Stimulated activated CD4-positive, alpha-beta T cell treated with anti-CD3 and anti-CD28 coated beads, TNF-alpha, amount 100 ng/mL, for 4 hours (primary cell): ENCODE results near the gene ZSCAN2.
"Not testable (repeated sequence)": the region's sequence is repeated elsewhere in the genome, so short reads cannot be mapped to it uniquely, and the experiment has no call there.

ENCODE experiments used
- DNase-seq, 3 experiments: peaks; one replicate each; pipeline ENCODE4 v3.0.0-alpha.2; 2020; ENCODE audit warnings: low read depth in 3 of 3

ZSCAN2 gene

DNA sequence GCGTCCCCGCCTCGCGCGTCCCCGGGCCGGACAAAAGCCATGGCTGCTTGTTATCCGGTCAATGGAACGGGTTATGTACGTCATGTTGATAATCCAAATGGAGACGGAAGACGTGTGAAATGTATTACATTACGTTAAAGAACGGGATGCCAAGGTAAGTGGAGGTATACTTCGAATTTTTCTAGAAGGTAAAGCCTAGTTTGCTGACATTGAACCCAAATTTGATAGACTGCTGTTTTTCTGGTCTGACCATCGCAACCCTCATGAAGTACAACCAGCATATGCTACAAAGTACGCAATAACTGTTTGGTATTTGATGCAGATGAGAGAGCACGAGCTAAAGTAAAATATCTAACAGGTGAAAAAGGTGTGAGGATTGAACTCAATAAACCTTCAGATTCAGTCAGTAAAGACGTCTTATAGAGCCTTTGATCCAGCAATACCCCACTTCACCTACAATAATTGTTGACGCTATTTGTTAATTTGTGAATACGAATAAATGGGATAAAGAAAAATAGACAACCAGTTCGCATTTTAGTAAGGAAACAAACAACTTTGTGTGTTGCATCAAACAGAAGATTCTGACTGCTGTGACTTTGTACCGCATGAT is 33.5 kb downstream of the ZSCAN2 start:
- no peak for DNase-seq

DNA sequence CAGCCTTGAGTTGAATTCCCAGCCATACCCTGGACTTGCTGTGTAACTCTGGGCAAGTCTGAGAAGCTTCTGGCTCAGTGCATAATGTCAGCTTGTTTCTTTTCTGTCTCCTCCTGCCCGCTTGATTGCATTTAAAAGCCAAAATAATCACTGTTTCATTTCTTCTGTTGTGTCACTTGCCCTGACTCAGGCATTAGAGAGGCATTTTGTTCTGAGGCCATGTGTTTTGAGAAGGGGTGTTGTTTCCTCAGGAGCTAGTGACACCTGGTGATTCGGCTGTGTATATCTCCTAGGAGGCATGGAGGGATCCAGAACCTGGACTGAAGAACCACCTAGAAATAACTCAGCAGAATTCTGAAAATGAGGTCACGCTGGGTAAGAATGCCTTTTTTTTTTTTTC is 37.3 kb downstream of the ZSCAN2 start:
- no peak for DNase-seq

DNA sequence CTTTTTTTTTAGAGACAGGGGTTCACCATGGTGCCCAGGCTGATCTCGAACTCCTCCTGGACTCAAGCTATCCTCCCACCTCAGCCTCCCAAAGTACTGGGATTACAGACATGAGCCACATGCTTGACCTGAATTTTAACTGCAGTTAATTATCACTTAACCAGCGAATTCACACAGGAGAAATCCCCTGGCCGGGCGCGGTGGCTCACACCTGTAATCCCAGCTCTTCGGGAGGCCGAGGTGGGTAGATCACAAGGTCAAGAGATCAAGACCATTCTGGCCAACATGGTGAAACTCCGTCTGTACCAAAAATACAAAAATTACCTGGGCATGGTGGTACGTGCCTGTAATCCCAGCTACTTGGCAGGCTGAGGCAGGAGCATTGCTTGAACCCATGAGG is 41.1 kb downstream of the ZSCAN2 start:
- not testable (repeated sequence) for DNase-seq

DNA sequence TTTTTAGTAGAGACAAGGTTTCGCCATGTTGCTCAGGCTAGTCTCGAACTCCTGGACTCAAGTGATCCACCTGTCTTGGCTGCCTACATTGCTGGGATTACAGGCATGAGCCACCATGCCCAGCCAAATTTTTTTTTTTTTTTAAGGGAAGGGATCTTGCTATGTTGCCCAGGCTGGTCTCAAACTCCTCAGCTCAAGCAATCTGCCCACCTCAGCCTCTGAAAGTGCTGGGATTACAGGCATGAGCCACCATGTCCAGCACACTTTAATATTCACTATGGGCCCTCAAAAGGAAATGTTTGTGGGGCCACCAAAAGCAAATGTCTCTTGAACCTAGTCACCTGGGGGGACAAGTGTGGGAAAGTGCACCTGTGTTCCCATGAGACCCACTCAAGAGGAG is 41.8 kb downstream of the ZSCAN2 start:
- not testable (repeated sequence) for DNase-seq

DNA sequence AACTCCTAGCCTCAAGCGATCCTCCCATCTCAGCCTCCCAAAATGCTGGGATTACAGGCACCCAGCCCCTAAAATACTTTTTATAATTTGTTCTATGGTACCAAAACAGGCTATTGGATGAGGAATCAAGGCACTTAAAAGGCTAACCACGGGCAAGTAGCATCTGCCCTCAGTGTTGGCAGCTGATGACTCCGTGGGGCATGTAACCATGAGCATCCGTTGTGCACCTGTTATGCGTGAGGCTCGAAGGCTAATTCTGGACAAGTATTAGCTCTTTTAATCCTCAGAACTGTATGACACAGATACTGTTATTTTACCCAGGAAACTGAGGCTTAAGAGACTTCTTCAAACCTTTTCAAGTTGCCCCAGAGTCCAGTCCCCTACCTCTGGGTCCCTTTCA is 43.0 kb downstream of the ZSCAN2 start:
- DNase-seq = no peak

DNA sequence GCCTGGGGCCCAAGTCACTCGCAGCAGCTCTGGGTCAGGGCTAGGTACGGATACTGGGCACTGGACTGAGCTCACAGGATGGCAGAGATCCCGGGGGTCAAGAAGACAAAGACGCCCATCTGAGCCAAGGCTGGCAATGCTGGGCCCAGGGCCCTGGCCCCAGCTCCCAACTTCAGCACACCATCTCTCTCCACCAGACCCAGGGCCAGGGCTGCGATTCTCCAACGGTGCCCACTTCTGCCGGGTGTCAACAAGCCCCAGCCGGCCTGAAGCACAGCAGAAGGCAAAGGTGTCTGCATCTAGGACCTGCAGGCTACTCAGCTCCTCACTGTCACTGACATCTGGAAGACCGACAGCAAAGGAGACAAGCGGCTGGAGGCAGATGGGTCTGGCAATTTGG is 44.7 kb downstream of the ZSCAN2 start:
- no peak for DNase-seq

DNA sequence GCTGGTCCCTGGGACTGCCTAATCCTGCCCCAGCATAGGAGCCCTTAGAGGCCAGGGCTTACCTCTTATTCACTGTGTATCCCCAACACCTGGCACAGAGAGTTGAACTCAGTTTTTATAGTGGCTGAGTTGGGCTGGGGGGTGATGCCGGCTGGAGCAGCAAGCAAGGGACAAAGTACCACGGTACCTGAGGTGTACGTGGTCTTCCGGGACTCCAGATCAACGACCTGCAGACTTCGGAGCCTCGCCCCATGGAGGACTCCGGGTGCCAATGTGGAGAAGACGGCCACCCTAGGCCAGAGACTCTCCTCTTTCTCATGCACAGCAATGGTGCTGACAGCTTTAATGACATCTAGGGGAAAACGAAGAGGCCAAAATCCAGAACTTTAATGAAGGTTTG is 45.2 kb downstream of the ZSCAN2 start:
- no peak for DNase-seq

DNA sequence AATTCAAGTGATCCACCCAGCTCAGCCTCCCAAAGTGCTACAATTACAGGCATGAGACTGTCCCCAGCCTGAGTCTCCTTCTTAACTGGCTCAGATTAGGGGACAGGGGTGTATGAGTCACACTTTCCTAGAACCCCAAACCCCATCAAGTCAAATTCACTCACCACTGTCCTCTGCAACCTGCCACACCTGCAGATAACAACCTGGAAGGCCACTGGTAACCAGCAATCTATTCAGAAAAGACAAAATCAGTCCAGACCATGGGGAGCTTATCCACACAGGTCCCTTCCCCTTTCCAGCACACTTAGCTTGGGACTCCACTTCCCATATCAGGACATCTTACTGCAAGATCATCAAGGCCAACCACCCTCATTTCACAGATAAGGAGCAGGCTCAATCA is 46.9 kb downstream of the ZSCAN2 start:
- DNase-seq = no peak

DNA sequence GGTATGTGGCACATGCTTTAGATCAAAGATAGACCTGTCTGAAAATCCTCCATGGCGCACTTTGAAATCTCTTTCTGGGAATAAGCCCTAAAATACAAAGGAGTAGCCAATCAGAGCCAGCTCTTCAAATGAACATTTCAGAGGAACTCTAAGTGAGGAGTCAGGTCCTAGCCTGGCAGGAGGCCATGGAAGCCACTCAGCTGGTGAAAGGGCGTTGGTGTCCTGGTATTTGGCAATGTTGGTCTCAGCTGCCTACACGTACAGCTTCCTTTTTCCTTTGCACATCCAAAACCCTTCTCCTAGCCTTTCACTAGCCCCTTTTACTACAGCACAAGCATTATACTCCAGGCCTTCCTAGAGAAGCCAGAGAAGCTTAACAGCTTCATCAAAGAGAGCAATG is 47.7 kb downstream of the ZSCAN2 start:
- DNase-seq = no peak

DNA sequence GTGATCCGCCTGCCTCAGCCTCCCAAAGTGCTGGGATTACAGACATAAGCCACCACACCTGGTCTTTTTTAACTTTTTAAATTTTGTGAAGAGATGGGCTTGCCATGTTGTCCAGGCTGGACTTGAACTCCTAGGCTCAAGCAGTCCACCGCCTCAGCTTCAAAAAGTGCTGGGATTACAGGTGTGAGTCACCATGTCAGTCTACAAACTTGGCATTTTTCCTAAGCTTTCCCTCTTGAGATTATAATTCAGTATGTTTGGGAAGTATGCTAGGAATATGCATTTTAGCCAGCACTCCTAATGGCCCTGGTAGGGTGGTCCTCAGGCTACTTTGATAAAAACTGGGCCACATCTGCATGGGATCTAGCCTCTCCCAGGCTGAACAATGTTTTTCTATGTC is 48.9 kb downstream of the ZSCAN2 start:
- DNase-seq = no peak

DNA sequence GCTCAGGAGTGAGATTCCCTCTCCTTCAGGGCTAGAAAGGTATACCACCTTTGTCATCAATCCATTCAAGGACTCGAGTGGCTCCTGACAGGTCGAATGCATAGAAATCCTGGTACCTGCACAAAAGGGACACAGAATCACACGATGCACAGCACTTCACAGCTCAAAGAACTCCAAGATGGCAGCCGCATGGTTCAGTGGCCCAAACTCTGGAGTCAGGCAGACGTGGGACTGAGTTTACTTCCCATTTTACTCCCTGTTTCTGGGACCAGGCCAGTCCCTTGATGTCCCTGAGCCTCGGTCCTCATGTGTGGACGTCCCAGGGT is 52.7 kb downstream of the ZSCAN2 start:
- DNase-seq = no peak

DNA sequence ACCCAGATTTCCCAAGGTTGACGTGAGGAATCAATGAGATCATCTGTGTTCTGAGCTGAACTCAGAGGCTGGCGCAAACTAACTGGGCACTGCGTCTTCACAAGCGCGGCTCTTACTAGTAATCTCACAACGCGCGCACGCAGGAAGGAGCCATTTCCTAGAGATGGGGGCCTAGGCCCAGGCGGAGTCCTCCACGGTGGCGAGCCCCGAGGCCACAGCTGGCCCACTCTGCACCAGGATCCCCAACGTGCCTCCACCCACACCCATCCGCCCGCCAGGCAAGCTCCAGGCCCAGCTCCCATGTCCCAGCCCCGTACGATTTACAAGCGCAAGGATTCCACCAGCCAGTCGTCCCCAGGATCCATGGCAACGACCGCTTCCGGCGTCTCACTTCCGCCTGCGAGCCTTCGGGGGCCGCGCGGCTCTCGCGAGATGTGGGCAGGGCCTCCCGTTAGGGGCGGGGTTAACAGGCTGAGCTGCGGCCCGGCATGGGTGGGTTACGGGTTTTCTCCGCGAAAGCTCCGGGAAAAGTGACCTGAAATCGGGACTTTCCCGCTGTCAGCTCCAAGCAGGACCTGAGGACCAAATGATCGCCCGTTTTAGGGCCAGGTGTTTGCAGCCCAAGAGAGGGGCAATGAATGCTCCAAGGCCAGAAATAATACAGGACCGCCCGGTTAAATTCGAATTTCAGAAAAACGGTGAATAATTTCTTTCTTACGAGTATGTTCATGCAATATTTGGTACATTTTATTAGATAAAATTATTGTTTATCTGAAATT is 53.3 kb downstream of the ZSCAN2 start, which contains the start of gene WDR73:
WDR73 (minus strand) TSS at position 374 of the 779 bp plus-strand sequence; CDS start at position 365, 9 bp downstream.
- peak; percentile 95 to 96 (median 96) for DNase-seq

DNA sequence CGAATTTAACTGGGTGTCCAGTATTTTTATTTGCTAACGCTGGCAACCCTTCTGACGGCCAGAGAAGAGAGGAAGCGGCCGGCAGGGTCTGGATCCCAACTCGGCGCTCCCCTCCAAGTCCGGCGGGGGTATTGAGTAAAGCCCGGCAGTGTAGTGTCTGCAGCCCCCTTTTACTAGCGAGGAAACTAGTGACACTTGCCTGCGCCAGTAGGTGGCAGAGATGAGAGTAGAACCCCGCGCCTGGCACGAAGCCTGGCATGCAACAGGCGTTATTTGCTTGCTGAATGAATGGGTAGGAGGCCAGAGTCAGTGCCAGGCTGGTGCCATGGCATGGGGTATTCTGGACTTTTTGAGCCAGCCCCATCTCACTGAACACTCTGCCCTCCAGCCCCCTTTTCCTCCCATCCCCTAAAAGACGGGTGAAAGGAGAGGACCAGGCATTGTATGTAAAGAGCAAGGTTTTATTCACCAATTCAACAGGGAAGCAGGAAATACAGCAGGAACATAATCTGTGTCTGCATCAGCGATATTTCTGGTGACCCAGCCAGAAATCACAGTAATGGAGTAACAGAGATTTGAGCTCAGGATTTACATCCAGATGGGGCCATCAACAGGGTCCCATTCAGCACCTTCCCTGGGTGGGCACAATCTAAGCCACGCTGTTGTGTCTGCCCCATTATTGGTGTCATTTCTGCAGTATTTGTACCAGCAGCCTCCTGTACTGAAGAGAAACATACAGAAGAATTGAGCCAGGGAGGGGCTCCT is 54.1 kb downstream of the ZSCAN2 start:
- peak; percentile 51 to 65 (median 58) for DNase-seq

DNA sequence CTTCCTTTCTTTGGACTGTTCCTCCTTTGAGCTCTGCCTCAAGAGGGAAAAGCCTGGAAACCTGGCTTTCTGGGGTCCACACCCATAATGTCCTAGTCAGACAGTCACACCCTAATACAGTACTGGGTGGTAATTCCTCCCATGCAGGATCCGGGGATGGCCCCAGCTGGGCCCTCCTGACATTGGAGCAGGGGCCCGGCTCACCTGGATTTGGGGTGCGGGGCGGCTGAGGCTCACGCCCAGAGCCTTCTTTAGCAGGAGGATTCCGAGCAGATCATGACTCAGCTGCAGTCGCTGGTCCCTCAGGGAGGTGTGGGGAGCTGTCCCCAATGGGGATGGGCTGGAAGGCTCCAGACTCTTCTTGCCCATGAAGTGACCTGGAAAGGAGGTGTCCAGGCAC is 56.2 kb downstream of the ZSCAN2 start:
- DNase-seq = no peak

DNA sequence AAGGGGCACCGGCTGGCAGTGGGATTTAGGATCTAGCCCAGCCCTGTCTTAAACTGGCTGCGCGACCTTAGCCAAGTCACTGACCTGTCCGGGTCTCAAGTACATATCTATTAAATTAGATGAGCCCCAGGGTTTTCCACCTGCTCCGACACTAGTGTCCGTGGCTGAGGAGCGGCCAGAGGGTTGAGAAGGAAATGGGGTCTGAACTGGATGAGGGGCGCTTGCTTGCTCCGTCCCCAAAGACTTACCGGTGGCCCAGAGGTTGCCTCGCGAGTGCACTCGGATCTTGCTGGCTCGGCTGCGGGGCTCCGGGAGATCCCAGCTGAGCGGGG is 56.9 kb downstream of the ZSCAN2 start:
- no peak for DNase-seq

DNA sequence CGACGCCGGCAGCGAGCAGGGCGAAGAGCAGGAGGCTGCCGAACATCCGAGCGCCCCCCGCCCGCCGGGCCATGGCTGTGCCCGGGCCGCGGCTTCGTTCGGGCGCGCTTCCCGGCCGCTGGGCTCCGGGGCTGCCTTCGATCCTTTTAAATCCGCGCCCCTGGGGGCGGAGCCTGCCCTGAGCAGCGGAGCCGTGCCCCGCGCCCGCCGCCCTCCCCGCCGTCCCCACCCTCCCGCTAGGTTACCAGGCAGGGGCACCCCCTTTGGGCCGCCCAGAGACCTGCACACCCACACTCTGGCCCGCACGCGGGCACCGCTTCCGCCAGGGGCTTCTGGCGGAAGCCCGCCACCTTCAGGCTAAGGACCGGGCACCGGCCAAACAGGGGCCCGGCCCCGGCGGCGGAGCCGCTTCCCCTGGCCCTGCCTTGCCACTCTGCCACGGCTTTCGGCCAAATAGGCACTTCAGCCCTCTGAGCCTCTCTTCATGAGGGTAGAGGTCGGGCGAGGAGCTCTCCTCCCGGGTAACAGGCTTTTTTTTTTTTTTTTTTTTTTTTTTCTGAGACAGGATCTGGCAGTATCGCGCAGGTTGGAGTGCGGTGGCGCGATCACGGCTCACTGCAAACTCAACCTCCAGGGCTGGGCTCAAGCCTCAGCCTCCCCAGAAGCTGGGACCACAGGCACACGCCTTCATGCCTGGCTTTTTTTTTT is 57.4 kb downstream of the ZSCAN2 start, which contains the start of gene NMB:
NMB (minus strand) TSS at position 120 of the 708 bp plus-strand sequence; CDS start at position 73, 47 bp downstream.
- DNase-seq = peak; percentile 72 to 74 (median 73)

DNA sequence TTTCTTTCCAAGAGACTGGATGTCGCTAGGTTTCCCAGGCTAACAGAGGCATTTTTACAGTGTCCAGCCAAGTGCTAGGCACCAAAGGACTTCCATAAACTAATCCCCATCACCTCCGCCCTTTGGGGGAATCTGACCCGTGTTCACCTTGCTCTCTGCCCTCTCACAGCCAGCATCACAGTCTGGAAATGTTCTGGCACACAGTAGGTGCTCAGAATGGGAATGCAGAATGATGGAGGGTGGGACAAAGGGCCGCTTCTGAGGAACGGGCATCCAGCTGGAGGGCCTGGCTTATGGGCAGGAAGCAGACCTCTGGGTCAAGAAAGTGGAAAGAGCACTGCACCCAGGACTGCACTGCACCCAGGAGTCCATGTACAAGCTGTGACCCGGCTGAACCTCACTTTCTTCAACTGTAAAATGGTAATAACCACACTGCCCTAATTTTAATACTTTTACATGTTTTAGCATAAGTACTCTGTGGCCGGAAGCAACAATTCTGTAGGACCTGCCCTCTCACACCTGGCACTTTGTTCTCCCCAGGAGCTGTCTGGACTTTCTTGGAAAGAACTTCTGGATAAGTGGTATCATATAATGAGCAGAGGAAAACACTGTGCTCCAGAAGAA is 58.1 kb downstream of the ZSCAN2 start:
- DNase-seq = no peak

DNA sequence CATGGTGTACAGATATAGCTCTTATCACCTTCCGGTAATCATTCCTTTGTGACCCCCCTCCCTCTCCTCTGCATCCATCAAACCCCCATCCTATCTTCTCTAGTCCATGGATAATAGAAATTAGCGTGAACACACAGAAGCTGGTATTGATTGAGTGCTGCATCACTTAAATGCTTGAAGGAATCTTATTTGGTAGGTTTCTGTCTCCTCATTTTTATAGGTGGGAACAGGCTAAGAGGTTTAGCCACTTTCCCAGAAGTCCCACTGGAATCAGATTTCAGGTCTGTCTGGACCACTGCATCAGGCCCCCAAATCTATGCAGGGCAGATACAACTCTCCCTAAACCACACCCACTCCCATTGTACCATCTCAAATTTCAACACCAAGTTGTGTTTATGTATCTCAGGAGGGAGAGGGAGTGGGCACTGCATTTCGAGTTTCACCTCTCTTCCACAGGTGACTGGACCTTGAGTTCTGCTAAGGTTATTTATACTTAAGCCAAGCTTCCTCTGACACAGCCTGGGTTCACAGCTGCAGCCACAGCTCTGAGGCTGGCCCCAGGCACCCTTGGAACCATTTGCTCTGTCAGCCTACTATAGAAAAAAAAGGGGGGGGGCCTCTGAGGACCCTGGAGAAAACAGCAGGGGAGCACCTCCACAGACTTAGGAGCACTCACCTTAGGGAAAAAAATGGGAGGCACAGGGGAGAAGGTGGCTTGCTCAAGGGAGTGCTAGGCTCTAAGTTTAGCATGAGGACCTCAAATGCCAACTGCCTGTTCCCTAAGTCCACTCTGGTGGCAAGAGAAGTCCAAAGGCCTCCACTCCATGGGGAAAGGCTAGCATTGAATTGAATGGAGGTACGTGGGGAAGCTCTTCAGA is 59.3 kb downstream of the ZSCAN2 start:
- DNase-seq = no peak

DNA sequence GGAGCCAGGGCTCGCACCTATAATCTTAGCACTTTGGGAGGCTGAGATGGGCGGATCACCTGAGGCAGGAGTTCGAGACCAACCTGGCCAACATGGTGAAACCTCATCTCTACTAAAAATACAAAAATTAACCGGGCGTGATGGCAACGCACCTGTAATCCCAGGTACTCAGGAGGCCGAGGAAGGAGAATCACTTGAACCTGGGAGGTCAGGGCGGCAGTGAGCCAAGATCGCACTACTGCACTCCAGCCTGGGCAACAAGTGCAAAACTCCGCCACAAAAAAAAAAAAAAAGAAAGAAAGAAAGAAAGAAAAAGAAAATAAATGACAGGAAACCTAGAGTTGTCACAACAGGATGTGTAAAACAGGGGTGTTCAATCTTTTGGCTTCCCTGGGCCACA is 60.2 kb downstream of the ZSCAN2 start:
- no peak for DNase-seq

DNA sequence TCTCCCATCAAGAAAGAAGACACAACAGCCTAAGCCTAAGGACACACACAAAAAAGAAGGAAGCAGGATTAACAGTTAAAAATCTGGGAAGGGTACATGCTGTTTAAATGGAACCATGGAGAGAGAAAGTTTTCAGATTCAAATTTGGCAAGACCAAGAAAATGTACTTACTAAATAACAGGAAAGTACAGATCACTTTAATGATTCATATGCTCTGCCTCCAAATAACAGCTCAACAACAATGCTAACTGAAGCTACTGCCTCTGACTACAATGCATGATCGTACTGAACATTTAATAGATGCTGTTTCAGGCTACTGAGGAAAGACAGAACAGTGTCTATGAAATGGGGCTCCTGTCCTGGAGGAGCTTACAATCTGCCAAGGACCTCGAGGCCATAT is 65.6 kb downstream of the ZSCAN2 start:
- no peak for DNase-seq
